Common myeloid progenitor, CD34-positive (primary cell): ENCODE results near the gene FOXP1.

Source experiments
- CTCF ChIA-PET: fragments of 350-600 bp; sonication (Branson Sonifier 250); formaldehyde crosslinking; loops from one replicate; lab custom pipeline; 2021; ENCODE audit warnings: antibody characterized with exemption; lab: Charles Lee
- POLR2A ChIA-PET: fragments of 350-600 bp; sonication (Branson Sonifier 250); formaldehyde crosslinking; loops from one replicate; lab custom pipeline; 2021; ENCODE audit warnings: antibody characterized with exemption; lab: Charles Lee
- DNase-seq, 3 donors: peaks; one replicate each; pipeline versions ENCODE4 v3.0.0 to v3.0.0-alpha.2; 2013
- H3K27ac ChIP-seq, 2 experiments: 1 replicate in 1 of 2; 2 replicates in 1 of 2; pipeline ENCODE4 v1.7.0; 2013; ENCODE audit warnings: inconsistent platforms in 2 of 2, low read length in 2 of 2, mild to moderate bottlenecking in 2 of 2, low read depth in 1 of 2, moderate library complexity in 1 of 2; ENCODE audit not compliant: severe bottlenecking in 2 of 2, insufficient read depth in 1 of 2, poor library complexity in 1 of 2
- H3K27me3 ChIP-seq, 5 experiments: replicated peaks in 2 of 5; 1 replicate in 3 of 5; 2 replicates in 2 of 5; pipeline versions ENCODE4 v1.6.1 to v1.7.0; 2013; ENCODE audit warnings: low read length in 4 of 5, mild to moderate bottlenecking in 2 of 5, moderate library complexity in 2 of 5, inconsistent platforms in 1 of 5; ENCODE audit not compliant: insufficient read depth in 5 of 5, control insufficient read depth in 4 of 5
- H3K36me3 ChIP-seq, 4 experiments: 1 replicate in 2 of 4; 2 replicates in 2 of 4; pipeline versions ENCODE4 v1.6.1 to v1.7.0; 2013; ENCODE audit warnings: low read length in 3 of 4, control low read depth in 1 of 4, mild to moderate bottlenecking in 1 of 4; ENCODE audit not compliant: control insufficient read depth in 4 of 4, insufficient read depth in 4 of 4
- H3K4me1 ChIP-seq, 4 experiments: 1 replicate in 3 of 4; 2 replicates in 1 of 4; pipeline versions ENCODE4 v1.6.1 to v1.7.1; 2013; ENCODE audit warnings: low read length in 3 of 4, mild to moderate bottlenecking in 3 of 4, control low read depth in 1 of 4, inconsistent platforms in 1 of 4, moderate library complexity in 1 of 4; ENCODE audit not compliant: control insufficient read depth in 4 of 4, insufficient read depth in 4 of 4; ENCODE audit errors: control extremely low read depth in 1 of 4
- H3K4me3 ChIP-seq, 7 experiments: 1 replicate in 4 of 7; 2 replicates in 3 of 7; pipeline versions ENCODE4 v1.5.1 to v1.7.0; 2013; ENCODE audit warnings: mild to moderate bottlenecking in 7 of 7, low read length in 6 of 7, moderate library complexity in 6 of 7, inconsistent platforms in 2 of 7, low read depth in 2 of 7, control low read depth in 1 of 7; ENCODE audit not compliant: insufficient read depth in 4 of 7, control insufficient read depth in 1 of 7; ENCODE audit errors: extremely low read depth in 1 of 7
- H3K9me3 ChIP-seq, 5 experiments: 1 replicate in 4 of 5; 2 replicates in 1 of 5; pipeline versions ENCODE4 v1.6.1 to v1.7.1; 2013; ENCODE audit warnings: low read length in 4 of 5, mild to moderate bottlenecking in 2 of 5, inconsistent platforms in 1 of 5, low read depth in 1 of 5, moderate library complexity in 1 of 5; ENCODE audit not compliant: control insufficient read depth in 4 of 5, insufficient read depth in 2 of 5; ENCODE audit errors: control extremely low read depth in 1 of 5
- WGBS: methylation state at CpG from one replicate; pipeline ENCODE4 v1.1.5; 2013; ENCODE audit not compliant: insufficient coverage; 5-methylcytosine and 5-hydroxymethylcytosine counted together

FOXP1 gene

GRCh38 chr3:71310359-71310979 is 273.1 kb downstream of the FOXP1 start:
- POLR2A ChIA-PET = no interaction called here
- peaks cover 31 to 63% (median 43%) of the 10 kb centered on the region in 4 experiments for H3K4me1 ChIP-seq
- H3K27me3 ChIP-seq = no peaks in the 10 kb centered on the region

GRCh38 chr3:71309886-71310285 is 273.6 kb downstream of the FOXP1 start:
- no peak for DNase-seq
- peak overlapping the region in 1 of 2 experiments; percentile 9 for H3K27ac ChIP-seq

More at GRCh38 chr3:71310359-71310979, 273.1 kb downstream of the FOXP1 start:
- CTCF ChIA-PET = interaction anchor here (0.9 to 1.8 kb wide), 4 partner anchors 76 to 341 kb away, joined by 3 to 8 read pairs (median 4); no protein-coding TSS in a partner anchor
- Histone ChIP-seq H3K9me3 (no peaks in the 10 kb centered on the region), H3K27ac (no peak overlapping the region), H3K36me3 (peaks cover 0 to 4% (median 0%) of the 10 kb centered on the region in 4 experiments), H3K4me3 (peak overlapping the region in 4 of 7 experiments; percentile 2 to 64 (median 18))
- 39% methylated on average over 8 of the region's 9 CpGs for WGBS
- peak in 2 of 3 donors; percentile 78 to 86 for DNase-seq

GRCh38 chr3:71309342-71309741 is 274.2 kb downstream of the FOXP1 start:
- CTCF ChIA-PET = interaction anchor here (0.6 to 0.7 kb wide), 3 partner anchors 74 to 423 kb away, joined by 3 read pairs; no protein-coding TSS in a partner anchor
- H3K4me3 ChIP-seq = peak overlapping the region in 1 of 7 experiments; percentile 42
- H3K27ac ChIP-seq = peak overlapping the region in 1 of 2 experiments; percentile 9
- WGBS = 60% methylated on average over 1 of the region's 3 CpGs
- H3K4me1 ChIP-seq = peaks cover 28 to 67% (median 47%) of the 10 kb centered on the region in 4 experiments
- DNase-seq = peak in 2 of 3 donors; percentile 84 to 87
- POLR2A ChIA-PET = no interaction called here
- no peaks in the 10 kb centered on the region for H3K27me3 ChIP-seq
- peaks cover 0 to 2% (median 0%) of the 10 kb centered on the region in 4 experiments for H3K36me3 ChIP-seq
- no peaks in the 10 kb centered on the region for H3K9me3 ChIP-seq

More at GRCh38 chr3:71309886-71310285, 273.6 kb downstream of the FOXP1 start:
- H3K4me1 ChIP-seq = peaks cover 30 to 62% (median 46%) of the 10 kb centered on the region in 4 experiments
- H3K36me3 ChIP-seq = peaks cover 0 to 2% (median 0%) of the 10 kb centered on the region in 4 experiments
- H3K4me3 ChIP-seq = peak overlapping the region in 1 of 7 experiments; percentile 2
- no CpG with 5 or more reads among the region's 1 CpG for WGBS
- no peaks in the 10 kb centered on the region for H3K9me3 ChIP-seq
- ChIA-PET POLR2A (no interaction called here), CTCF (no interaction called here)
- no peaks in the 10 kb centered on the region for H3K27me3 ChIP-seq

GRCh38 chr3:71308836-71309235 is 274.7 kb downstream of the FOXP1 start:
- H3K27me3 ChIP-seq = no peaks in the 10 kb centered on the region
- peaks cover 0 to 2% (median 0%) of the 10 kb centered on the region in 4 experiments for H3K36me3 ChIP-seq
- no peak overlapping the region for H3K4me3 ChIP-seq
- H3K27ac ChIP-seq = no peak overlapping the region
- peak in 2 of 3 donors; percentile 29 to 49 for DNase-seq
- H3K4me1 ChIP-seq = peaks cover 30 to 72% (median 51%) of the 10 kb centered on the region in 4 experiments
- ChIA-PET POLR2A (no interaction called here), CTCF (interaction anchor here (0.6 to 1.2 kb wide), 4 partner anchors 74 to 423 kb away, joined by 3 read pairs; no protein-coding TSS in a partner anchor)
- 100% methylated on average over 1 of the region's 4 CpGs for WGBS
- no peaks in the 10 kb centered on the region for H3K9me3 ChIP-seq

GRCh38 chr3:71307991-71308697 is 275.4 kb downstream of the FOXP1 start:
- peaks cover 0 to 2% (median 0%) of the 10 kb centered on the region in 4 experiments for H3K36me3 ChIP-seq
- H3K4me3 ChIP-seq = no peak overlapping the region
- peak in 1 of 3 donors; percentile 37 for DNase-seq
- 91% methylated on average over 14 of the region's 17 CpGs for WGBS
- peaks cover 36 to 79% (median 57%) of the 10 kb centered on the region in 4 experiments for H3K4me1 ChIP-seq
- H3K27ac ChIP-seq = no peak overlapping the region
- no peaks in the 10 kb centered on the region for H3K9me3 ChIP-seq
- CTCF ChIA-PET = interaction anchor here (1.2 kb wide), 1 partner anchor 124 kb away, joined by 3 read pairs; no protein-coding TSS in a partner anchor
- H3K27me3 ChIP-seq = no peaks in the 10 kb centered on the region
- POLR2A ChIA-PET = interaction anchor here (0.6 kb wide), 1 partner anchor 290 kb away, joined by 8 read pairs; no protein-coding TSS in a partner anchor

GRCh38 chr3:71305231-71306206 is 278.0 kb downstream of the FOXP1 start:
- Histone ChIP-seq H3K36me3 (peaks cover 0 to 2% (median 0%) of the 10 kb centered on the region in 4 experiments), H3K27ac (peak overlapping the region; percentile 67 to 89), H3K9me3 (no peaks in the 10 kb centered on the region), H3K4me3 (peak overlapping the region; percentile 3 to 81 (median 69)), H3K27me3 (no peaks in the 10 kb centered on the region), H3K4me1 (peaks cover 49 to 85% (median 66%) of the 10 kb centered on the region in 4 experiments)
- CTCF ChIA-PET = interaction anchor here (1.0 to 1.6 kb wide), 10 partner anchors 8 to 282 kb away, joined by 3 to 5 read pairs (median 3); no protein-coding TSS in a partner anchor
- POLR2A ChIA-PET = interaction anchor here (1.0 kb wide), 1 partner anchor 277 kb away, joined by 3 read pairs; no protein-coding TSS in a partner anchor
- DNase-seq = peak in 2 of 3 donors; percentile 33 to 41
- WGBS = 2% methylated on average over 13 of the region's 21 CpGs
